AG08396 (cell line): Measurements from ENCODE around the gene NFATC2IP.
"Not testable (repeated sequence)": the region's sequence is repeated elsewhere in the genome, so short reads cannot be mapped to it uniquely, and the experiment has no call there.

ENCODE experiments used
- DNase-seq: peaks from one replicate; pipeline ENCODE4 v3.0.0; 2012; ENCODE audit warnings: low spot score, mixed read lengths

Gene NFATC2IP

GRCh38 chr16:28926284-28926683 is 24.5 kb upstream of the NFATC2IP start:
- DNase-seq, result not testable (repeated sequence)

GRCh38 chr16:28927815-28928214 is 22.9 kb upstream of the NFATC2IP start:
- DNase-seq, result no peak

GRCh38 chr16:28930203-28930602 is 20.5 kb upstream of the NFATC2IP start:
- DNase-seq, result no peak

- no peak for DNase-seq
Observed at GRCh38 chr16:28930652-28931051, 20.1 kb upstream of the NFATC2IP start.

- no peak for DNase-seq
Observed at GRCh38 chr16:28931801-28932225, 18.9 kb upstream of the NFATC2IP start, which contains the start of gene CD19. Gene CD19, plus strand, starts transcription at chr16:28931971. Its CDS starts 30 bp downstream, at chr16:28932001.

GRCh38 chr16:28932339-28933141 is 18.2 kb upstream of the NFATC2IP start:
- no peak for DNase-seq

- DNase-seq, result no peak
Observed at GRCh38 chr16:28933171-28933570, 17.6 kb upstream of the NFATC2IP start.

GRCh38 chr16:28935346-28935745 is 15.4 kb upstream of the NFATC2IP start:
- DNase-seq, result no peak

GRCh38 chr16:28935924-28936783 is 14.6 kb upstream of the NFATC2IP start:
- DNase-seq, result peak; percentile 84

- no peak for DNase-seq
Observed at GRCh38 chr16:28936784-28937155, 14.0 kb upstream of the NFATC2IP start.

- DNase-seq, result no peak
Observed at GRCh38 chr16:28937222-28937876, 13.4 kb upstream of the NFATC2IP start.

- no peak for DNase-seq
Observed at GRCh38 chr16:28938721-28939120, 12.0 kb upstream of the NFATC2IP start.

- not testable (repeated sequence) for DNase-seq
Observed at GRCh38 chr16:28939825-28940224, 10.9 kb upstream of the NFATC2IP start.

GRCh38 chr16:28943281-28943680 is 7.5 kb upstream of the NFATC2IP start:
- DNase-seq, result no peak

GRCh38 chr16:28946681-28947080 is 4.1 kb upstream of the NFATC2IP start:
- DNase-seq, result no peak

GRCh38 chr16:28951410-28951943 is 740 bp downstream of the NFATC2IP start:
- DNase-seq, result no peak

- DNase-seq, result no peak
Observed at GRCh38 chr16:28958216-28958615, 7.5 kb downstream of the NFATC2IP start.

- DNase-seq, result no peak
Observed at GRCh38 chr16:28958836-28959235, 8.1 kb downstream of the NFATC2IP start.

GRCh38 chr16:28964072-28964471 is 13.3 kb downstream of the NFATC2IP start:
- no peak for DNase-seq

GRCh38 chr16:28964496-28964895 is 13.8 kb downstream of the NFATC2IP start:
- no peak for DNase-seq

GRCh38 chr16:28967156-28967555 is 16.4 kb downstream of the NFATC2IP start:
- no peak for DNase-seq

GRCh38 chr16:28969696-28970095 is 19.0 kb downstream of the NFATC2IP start:
- not testable (repeated sequence) for DNase-seq
